Type B pancreatic cell (in vitro differentiated cells): Measurements from ENCODE around the gene RLF. TPM values are rescaled to one million over a fixed set of nuclear protein-coding genes. Genes with fewer than 3 reads are reported as not detected.

ENCODE experiments used
- DNase-seq: peaks from one replicate; pipeline ENCODE4 v3.0.0; 2021; ENCODE audit warnings: mixed read lengths; ENCODE audit not compliant: unreplicated experiment; ENCODE audit errors: extremely low spot score
- H3K27ac Mint-ChIP-seq: 2 replicates; pipeline ENCODE4 v1.8.0; 2021; ENCODE audit warnings: mild to moderate bottlenecking, mixed read lengths
- H3K27me3 Mint-ChIP-seq: 2 replicates; pipeline ENCODE4 v1.8.0; 2021; ENCODE audit warnings: mixed read lengths
- H3K36me3 Mint-ChIP-seq: 2 replicates; pipeline ENCODE4 v1.8.0; 2021; ENCODE audit warnings: mixed read lengths
- H3K4me1 Mint-ChIP-seq: one replicate; pipeline ENCODE4 v1.8.0; 2021; ENCODE audit warnings: mixed read lengths; ENCODE audit not compliant: unreplicated experiment
- H3K4me3 Mint-ChIP-seq: 2 replicates; pipeline ENCODE4 v1.8.0; 2021; ENCODE audit warnings: mild to moderate bottlenecking, mixed read lengths
- H3K9me3 Mint-ChIP-seq: 2 replicates; pipeline ENCODE4 v1.8.0; 2021; ENCODE audit warnings: mixed read lengths
- CTCF ChIP-seq: fragments of 200-600 bp; sonication (generic); conservative IDR thresholded peaks from 2 replicates; pipeline ENCODE4 v1.5.0; 2021; ENCODE audit warnings: antibody characterized with exemption, mild to moderate bottlenecking
- total RNA-seq: library from RNA; stranded (reverse); gene quantifications from 2 replicates; pipeline ENCODE4 v1.2.1, GENCODE V29; 2021; ENCODE audit warnings: low replicate concordance

The RLF gene
- total RNA-seq, 1 donor from 2014 or later: 21.4 TPM

- Mint-ChIP-seq H3K4me3 (no peak overlapping the region), H3K4me1 (peaks cover 13% of the 10 kb centered on the region), H3K27me3 (peaks cover 35% of the 10 kb centered on the region), H3K27ac (peak overlapping the region; percentile 59), H3K9me3 (peaks cover 5% of the 10 kb centered on the region), H3K36me3 (no peaks in the 10 kb centered on the region)
- no peak for DNase-seq
- no peak for TF ChIP-seq CTCF
Measured at GRCh38 chr1:40141878-40142535, 19.2 kb upstream of the RLF start.

DNA sequence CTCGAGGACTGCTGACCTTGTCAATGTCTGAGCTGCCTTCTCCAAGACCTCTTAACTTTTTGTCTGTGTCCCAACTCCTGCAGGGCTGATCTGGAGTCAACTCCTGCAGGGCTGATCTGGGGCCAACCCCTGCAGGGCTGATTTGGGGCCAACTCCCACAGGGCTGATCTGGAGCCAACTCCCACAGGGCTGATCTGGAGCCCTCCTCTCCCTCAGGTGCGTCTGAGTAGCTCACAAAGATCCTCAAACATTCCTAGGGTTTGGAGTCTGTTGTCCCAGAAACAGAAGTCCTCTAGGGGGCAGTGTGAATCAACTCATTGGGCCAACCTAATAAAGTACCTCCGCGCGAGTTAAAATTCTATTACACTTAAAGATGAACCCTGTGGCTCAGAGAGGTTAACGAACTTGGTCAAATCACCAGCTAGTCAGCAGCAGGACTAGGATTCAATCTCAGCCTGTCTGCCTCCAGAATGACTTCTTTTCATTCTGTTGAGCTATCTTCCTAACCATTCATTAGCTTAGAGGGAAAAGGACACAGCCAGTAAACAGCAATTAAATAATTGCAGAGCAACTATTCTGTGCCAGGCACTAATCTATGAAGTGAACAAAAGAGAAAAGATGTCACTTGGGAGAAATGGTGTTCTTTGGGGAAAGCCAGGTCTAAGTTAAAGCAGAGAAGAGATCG, 17.2 kb upstream of the RLF start:
- H3K36me3 Mint-ChIP-seq: no peaks in the 10 kb centered on the region
- peak; percentile 85 for TF ChIP-seq CTCF
- H3K4me1 Mint-ChIP-seq: peaks cover 13% of the 10 kb centered on the region
- peak overlapping the region; percentile 61 for H3K27ac Mint-ChIP-seq
- peaks cover 5% of the 10 kb centered on the region for H3K9me3 Mint-ChIP-seq
- H3K27me3 Mint-ChIP-seq: peaks cover 52% of the 10 kb centered on the region
- DNase-seq: peak; percentile 71
- H3K4me3 Mint-ChIP-seq: no peak overlapping the region

DNA sequence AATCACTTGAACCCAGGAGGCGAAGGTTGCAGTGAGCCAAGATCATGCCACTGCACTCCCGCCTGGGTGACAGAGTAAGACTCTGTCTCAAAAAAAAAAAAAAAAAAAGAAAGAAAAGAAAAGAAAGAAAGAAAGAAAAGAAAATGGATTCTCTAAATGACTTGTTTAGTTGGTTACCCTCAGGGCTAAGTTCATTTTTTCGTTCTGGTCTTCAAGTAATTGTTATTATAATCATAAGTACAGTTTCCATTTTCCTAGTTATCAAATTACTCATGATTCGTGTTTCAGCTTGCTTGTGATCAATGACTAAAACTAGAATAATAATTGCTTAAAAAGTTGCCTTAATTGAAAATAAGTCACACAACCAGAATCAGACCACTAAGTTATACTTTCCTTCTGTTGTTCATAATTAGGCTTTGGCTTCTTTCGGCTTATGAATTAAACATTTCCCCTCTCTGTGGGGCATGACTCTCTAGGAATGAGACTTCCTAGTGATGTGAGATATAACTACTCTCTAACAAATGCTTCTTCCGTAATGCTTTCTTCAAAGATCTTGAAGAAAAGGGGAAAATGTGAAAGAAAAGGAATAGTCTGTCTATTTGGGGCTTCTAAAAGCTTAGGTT, 9.6 kb upstream of the RLF start:
- peaks cover 6% of the 10 kb centered on the region for H3K4me1 Mint-ChIP-seq

DNA sequence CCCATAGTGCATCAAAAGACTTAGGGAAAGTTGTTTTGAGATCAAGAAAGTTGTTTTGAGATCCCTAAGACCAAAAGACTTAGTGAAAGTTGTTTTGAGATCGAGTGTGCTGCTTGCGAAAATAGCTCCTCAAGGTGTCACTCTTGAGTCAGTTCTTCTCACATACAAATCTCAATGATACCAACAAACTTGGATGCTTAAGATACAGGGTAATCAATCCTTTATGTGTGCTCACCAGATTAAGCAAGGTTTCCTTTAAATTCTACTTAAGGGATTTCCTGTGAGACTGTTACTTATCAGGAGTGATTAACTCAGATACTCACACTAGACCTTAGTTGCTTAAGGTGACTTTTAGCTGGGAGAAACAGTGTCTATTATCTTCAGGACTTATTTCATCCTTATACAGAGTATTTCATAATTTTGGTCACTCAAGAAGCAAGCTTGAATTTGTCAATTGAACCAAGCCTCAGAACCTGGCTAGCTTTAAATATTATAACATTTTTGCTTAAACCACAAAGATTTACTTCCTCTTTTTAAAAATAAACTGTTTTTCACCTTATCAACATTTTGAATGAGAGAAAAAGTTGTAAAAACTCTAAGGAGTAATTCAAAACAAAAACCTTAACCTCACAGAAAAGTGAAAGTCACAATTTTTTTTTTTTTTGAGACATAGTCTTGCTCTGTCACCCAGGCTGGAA, 8.0 kb upstream of the RLF start:
- H3K27ac Mint-ChIP-seq: no peak overlapping the region
- TF ChIP-seq CTCF: peak; percentile 78
- H3K4me3 Mint-ChIP-seq: no peak overlapping the region
- DNase-seq: no peak
- H3K4me1 Mint-ChIP-seq: peaks cover 6% of the 10 kb centered on the region
- peaks cover 23% of the 10 kb centered on the region for H3K27me3 Mint-ChIP-seq
- H3K9me3 Mint-ChIP-seq: no peaks in the 10 kb centered on the region
- H3K36me3 Mint-ChIP-seq: no peaks in the 10 kb centered on the region

More for the DNA sequence above, 9.6 kb upstream of the RLF start:
- Mint-ChIP-seq H3K36me3 (no peaks in the 10 kb centered on the region), H3K9me3 (no peaks in the 10 kb centered on the region), H3K27ac (no peak overlapping the region), H3K27me3 (peaks cover 39% of the 10 kb centered on the region), H3K4me3 (no peak overlapping the region)
- DNase-seq: no peak
- TF ChIP-seq CTCF: no peak

- no peak for DNase-seq
- TF ChIP-seq CTCF: no peak
- H3K9me3 Mint-ChIP-seq: no peaks in the 10 kb centered on the region
- peaks cover 15% of the 10 kb centered on the region for H3K27me3 Mint-ChIP-seq
- peaks cover 6% of the 10 kb centered on the region for H3K4me1 Mint-ChIP-seq
- H3K4me3 Mint-ChIP-seq: no peak overlapping the region
- H3K27ac Mint-ChIP-seq: no peak overlapping the region
- H3K36me3 Mint-ChIP-seq: no peaks in the 10 kb centered on the region
Measured at GRCh38 chr1:40155135-40155534, 6.1 kb upstream of the RLF start.
